HFF-Myc (cell line): ENCODE results near the gene UBE2E1.

ENCODE experiments used
- DNase-seq: peaks from one replicate; pipeline ENCODE4 v3.0.0-alpha.2; 2011; ENCODE audit warnings: low read depth; ENCODE audit errors: extremely low read depth
- H3K4me3 ChIP-seq: replicated peaks from 2 replicates; pipeline ENCODE4 v1.5.1; 2011; ENCODE audit warnings: low read depth, mild to moderate bottlenecking, control low read depth, low read length
- CTCF ChIP-seq: IDR thresholded peaks from 2 replicates; pipeline ENCODE4 v1.5.1; 2012; ENCODE audit warnings: mild to moderate bottlenecking, low read depth, low read length, control low read depth; ENCODE audit errors: missing control alignments

UBE2E1 gene

GRCh38 chr3:23805633-23806533, at the start of gene UBE2E1:
Gene UBE2E1 (plus strand): TSS chr3:23805955. CDS start chr3:23807270, 1,315 bp downstream.
- TF ChIP-seq CTCF, result no peak
- H3K4me3 ChIP-seq, result peak within 1 kb of the TSS; percentile 80
- DNase-seq, result peak; percentile 35

- DNase-seq, result no peak
- no peak overlapping the region for H3K4me3 ChIP-seq
- no peak for TF ChIP-seq CTCF
Measured at GRCh38 chr3:23756206-23756840, 49.4 kb upstream of the UBE2E1 start.

GRCh38 chr3:23758253-23758838, 47.4 kb upstream of the UBE2E1 start:
- TF ChIP-seq CTCF, result no peak
- H3K4me3 ChIP-seq, result no peak overlapping the region
- DNase-seq, result no peak

- H3K4me3 ChIP-seq, result no peak overlapping the region
- no peak for DNase-seq
- TF ChIP-seq CTCF, result no peak
Measured at GRCh38 chr3:23760325-23760724, 45.4 kb upstream of the UBE2E1 start.

GRCh38 chr3:23760871-23761373, 44.8 kb upstream of the UBE2E1 start:
- no peak for DNase-seq
- H3K4me3 ChIP-seq, result no peak overlapping the region
- no peak for TF ChIP-seq CTCF

- peak; percentile 38 for TF ChIP-seq CTCF
- no peak overlapping the region for H3K4me3 ChIP-seq
- no peak for DNase-seq
Measured at GRCh38 chr3:23761440-23761896, 44.3 kb upstream of the UBE2E1 start.
